GM21825 (cell line): ENCODE data around the gene SNF8.

ENCODE experiments used
- ATAC-seq: cut with Tn5 transposase; IDR thresholded peaks from one replicate; pipeline ENCODE4 v1.9.1; 2021; ENCODE audit warnings: mild to moderate bottlenecking, moderate library complexity; ENCODE audit not compliant: unreplicated experiment

The SNF8 gene

DNA sequence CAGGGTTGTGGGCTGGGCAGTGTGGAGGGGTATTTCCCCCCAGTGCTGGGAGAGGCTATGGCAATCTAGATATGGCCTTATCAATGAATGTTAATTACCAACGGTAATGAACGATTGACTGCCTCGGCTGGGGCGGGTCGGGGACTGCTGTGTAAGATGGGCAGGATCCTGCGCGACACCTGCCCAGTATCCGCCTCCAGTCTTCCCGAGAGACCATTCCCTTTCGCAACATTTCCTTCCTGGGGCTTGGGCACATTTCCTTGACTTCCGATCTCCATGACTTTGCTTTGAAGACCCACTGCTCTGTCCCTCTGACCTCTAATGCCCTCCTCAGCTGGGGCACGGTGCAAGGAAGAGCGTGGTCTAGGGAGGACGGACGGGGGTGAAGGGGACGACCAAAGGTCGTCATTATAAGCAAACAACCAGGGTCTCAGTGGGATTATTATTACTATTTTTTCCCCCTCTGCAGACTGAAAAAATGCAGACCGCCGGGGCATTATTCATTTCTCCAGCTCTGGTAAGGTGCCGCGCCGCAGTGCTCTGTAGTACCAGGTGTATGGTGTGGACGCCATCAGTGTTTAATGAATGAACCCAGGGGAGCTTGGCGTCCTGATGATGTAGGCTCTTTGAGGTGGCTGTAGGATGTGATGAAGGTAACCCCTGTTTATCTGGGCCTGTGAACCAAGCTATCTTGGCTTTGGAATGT lies 51.5 kb downstream of the SNF8 start:
- no peak for ATAC-seq

DNA sequence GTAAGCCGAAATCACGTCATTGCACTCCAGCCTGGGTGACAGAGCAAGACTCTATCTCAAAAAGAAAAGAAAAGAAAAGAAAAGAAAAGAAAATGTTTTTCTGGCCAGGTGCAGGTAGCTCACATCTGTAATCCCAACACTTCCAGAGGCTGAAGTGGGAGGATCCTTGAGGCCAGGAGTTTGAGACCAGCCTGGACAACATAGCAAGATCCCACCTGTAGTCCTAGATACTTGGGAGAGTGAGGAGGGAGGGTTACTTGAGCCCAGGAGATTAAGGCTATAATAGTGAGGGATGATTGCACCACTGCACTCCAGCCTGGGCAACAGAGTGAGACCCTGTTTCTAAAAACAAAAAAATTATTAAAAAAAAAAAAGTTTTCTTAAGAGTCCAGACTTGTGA lies 54.6 kb downstream of the SNF8 start:
- ATAC-seq = no peak

DNA sequence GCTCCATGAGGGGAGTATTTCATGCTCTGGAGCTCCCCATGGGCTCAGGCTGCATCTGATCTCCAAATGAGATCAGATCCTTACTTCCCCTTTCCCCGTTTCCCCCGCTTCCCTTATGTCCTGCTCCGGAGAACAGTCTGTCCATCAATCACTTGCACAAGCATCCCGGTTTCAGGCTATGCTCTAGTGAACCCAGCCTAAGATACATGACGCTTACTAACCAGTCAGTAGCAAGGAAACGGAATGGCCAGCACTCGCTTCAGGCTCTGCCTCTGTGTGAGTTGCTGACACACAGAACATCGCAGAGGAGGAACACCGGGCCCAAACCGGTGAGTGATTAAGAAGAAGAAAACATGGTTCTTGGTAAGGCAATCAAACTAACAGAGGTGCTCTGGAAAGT lies 61.5 kb downstream of the SNF8 start:
- no peak for ATAC-seq

DNA sequence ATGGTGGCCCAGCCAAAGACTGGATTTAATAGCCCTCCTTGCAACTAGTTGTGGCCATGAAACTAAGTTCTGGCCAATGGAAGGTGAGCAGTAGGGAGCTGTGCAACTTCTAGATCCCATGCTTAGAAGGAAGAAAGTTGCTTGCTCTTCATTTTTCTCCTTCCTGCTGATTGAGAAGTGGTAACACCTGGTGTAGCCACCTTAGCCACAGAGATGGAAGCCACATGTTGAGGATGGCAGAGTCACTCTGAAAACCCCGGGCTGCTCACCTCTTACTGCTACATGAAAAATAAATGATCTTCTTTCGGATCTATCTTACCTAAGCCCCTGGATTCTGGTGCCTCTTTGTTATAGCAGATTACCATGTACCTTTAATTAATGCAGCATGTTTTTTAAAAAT lies 62.4 kb downstream of the SNF8 start:
- no peak for ATAC-seq
